GM21619 (cell line): ENCODE data around the gene ADAR.

Experiments
- ATAC-seq: cut with Tn5 transposase; IDR thresholded peaks from one replicate; pipeline ENCODE4 v1.9.1; 2021; ENCODE audit not compliant: unreplicated experiment

ADAR gene

DNA sequence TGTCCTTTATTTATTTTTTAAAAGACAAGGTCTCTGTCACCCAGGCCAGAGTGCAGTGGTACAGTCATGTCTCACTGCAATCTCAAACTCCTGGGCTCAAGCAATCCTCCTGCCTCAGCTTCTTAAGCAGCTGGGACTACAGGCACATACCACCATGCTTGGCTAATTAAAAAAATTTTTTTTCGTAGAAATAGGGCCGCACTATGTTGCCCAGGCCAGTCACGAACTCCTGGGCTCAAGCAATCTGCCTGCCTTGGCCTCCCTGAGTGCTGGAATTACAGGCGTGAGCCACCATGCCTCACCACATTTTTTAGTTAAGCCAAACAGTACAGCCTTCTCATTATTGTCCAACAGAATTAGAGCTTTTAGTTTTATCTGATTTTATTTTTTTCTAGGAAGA, 7.4 kb upstream of the ADAR start:
- no peak for ATAC-seq

DNA sequence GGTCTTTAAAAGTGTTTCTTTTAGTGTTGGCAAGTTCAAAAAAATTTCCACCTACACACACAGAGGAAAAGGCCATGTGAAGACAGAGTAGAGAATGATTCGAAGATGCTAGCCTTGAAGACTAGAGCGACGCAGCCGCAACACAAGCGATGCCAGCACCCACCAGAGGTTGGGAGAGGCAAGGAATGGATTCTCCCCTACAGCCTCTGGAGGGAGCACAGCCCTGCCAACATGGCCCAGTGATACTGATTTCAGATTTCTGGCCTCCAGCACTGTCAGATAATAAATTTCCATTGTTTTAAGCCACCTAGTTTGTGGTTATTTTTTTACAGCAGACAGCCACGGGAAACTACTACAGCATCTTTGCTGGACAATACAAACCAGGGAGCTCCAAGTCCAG, 6.9 kb upstream of the ADAR start:
- no peak for ATAC-seq

DNA sequence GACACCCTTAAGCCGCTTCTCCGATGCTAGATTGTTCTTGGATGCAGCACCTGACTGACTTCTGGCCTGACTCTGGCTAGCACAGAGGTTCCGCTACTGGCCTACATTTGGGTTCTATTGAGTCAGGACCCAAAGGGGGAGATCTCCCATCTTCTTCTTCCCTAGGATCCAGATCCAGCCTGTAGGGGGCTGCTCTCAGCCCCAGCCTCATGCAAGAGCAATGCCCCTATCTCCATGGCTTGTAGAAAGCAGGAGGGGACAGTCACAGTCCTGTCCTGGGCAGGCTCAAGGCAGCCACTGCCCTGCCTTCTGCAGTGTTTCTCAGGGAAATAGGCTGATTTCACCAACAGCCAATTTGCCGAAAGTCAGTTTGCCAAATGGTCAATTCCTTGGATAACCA, 6.3 kb upstream of the ADAR start:
- no peak for ATAC-seq

DNA sequence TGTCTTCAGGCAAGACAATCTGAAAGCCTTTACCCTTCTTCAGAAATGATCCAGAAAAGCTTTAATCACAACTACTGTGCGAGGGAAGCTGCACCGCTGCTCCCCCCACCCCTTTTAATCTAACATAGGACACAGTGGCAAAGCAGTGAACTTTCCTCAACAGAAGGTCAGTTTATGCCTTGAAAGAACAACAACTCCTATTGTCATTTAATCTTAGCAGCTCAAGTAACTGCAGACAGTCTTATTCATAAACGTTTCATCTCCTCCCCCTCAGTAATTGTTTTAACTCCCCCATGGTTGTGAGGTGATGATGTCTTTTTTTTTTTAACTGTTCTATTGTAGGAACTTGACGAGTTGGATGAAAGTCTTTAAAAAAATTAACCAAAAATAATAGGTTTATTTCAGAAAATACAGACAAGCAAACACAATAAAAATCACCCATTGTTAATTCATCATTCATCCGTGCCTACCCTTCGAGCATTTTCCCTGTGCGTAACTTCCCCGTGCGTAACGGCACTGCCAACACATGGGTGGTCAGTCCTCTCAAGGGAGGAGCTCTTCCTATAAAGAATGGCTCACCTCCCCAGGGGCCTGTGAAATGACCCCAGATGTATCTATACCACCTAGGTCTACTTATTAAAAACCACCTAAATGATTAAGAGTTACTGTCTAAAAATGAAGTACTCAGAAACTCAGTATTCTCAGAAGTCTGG, 3.3 kb upstream of the ADAR start:
- ATAC-seq: no peak

DNA sequence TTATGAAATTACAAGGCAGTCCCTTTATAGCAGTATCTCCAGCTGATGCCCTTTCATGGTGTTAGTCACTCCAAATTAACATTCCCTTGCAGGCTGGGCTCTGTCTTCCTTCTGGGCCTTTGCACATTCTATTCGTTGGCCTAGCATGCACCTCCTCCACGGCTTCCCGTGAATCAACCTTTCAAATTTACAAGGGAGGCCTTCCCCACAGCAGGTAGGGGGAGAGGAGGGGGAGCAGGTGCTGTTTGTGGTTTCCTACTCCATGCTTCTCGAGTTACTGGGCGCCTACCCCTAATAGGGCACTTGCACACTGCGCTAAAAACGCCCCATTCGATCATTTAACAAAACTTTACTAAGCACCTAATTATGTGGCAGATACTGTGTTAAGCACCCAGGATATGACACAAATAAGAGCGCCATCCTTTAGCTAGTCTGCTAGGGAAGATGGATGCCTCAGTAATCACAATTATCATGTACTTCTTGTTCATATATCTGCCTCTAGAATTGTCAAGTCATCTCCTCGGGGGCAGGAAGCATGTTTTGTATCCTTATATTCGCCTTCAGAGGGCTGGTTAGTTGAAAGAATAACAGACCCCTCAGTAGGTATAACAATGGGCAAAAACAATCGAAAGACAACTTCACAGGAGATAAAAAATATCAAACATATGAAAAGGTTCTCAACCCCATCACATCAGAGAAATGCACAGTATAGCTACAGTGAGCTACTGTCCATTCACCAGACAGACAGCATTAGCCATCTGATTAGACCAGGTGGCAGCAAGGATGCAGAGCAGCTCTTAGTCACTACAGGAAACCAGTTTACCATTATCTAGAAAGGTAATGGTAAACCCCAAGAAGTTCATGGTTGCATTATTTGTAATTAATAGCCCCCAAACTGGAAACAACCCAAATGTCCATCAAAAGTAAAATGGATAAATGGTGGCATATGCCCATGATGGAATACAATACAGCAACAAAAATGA, 1.7 kb upstream of the ADAR start:
- no peak for ATAC-seq

- ATAC-seq: no peak
Observed at GRCh38 chr1:154608397-154609270, 648 bp upstream of the ADAR start.

- ATAC-seq: peak; percentile 5
Observed at GRCh38 chr1:154607106-154607608, 829 bp downstream of the ADAR start.

GRCh38 chr1:154605534-154605933, 2.5 kb downstream of the ADAR start:
- no peak for ATAC-seq

DNA sequence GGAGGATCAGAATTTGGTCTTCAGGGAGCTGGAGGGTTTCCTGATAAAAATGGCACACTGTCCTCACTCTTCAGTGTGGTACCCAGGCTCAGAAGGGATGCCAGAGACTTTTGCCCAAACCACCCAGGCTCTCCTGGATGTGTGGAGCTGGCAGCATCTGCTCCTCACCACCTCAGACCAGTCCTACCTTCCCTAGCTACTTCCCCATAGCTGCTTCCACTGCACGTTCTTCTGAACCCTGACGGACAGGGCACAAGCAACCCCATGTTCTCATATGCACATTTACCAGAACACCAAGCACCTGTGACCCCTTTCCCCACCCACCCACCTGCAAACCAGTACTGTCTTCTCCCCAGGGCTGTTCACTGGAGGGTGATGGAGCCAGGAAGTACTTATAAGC, 4.7 kb downstream of the ADAR start:
- ATAC-seq: no peak

GRCh38 chr1:154599658-154600057, 8.3 kb downstream of the ADAR start:
- ATAC-seq: no peak

DNA sequence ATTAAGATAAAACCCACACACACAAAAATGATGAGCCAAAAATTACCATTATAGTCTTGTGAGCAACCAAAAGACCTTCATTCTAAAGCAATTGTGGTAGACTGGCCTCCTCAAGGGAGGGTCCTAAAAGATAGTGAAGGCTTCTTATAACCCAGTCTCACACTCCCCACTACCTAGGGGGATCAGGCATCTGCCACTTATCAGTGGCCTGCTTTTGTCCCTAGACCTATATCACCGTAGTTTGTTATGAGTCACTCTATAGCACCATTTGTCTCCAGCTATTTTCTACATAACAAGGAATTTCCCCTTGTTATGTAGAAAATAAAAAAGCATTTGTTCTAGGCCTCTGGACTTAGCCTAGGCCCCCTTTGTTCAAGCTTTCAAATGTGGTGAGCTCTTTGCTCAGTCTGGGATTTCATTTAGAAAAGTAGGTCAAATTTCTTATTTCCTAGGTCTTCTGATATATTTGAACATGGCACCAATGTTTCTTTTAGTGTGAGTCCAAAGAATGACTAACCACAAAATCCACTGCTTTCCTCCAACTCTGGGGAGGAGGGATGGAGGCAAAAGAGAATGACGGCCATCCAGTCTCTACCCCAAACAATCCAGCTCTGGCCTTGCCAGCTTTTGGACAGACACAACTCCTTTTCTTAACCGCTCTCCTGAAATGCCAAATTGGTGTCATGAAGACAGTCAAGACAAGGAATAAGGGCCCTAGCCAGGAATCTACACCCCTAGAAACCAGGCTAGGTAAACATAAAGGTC, 8.9 kb downstream of the ADAR start:
- ATAC-seq: no peak

- ATAC-seq: no peak
Observed at GRCh38 chr1:154595621-154596020, 12.4 kb downstream of the ADAR start.

GRCh38 chr1:154594811-154595210, 13.2 kb downstream of the ADAR start:
- ATAC-seq: no peak

GRCh38 chr1:154593390-154593789, 14.6 kb downstream of the ADAR start:
- ATAC-seq: no peak

DNA sequence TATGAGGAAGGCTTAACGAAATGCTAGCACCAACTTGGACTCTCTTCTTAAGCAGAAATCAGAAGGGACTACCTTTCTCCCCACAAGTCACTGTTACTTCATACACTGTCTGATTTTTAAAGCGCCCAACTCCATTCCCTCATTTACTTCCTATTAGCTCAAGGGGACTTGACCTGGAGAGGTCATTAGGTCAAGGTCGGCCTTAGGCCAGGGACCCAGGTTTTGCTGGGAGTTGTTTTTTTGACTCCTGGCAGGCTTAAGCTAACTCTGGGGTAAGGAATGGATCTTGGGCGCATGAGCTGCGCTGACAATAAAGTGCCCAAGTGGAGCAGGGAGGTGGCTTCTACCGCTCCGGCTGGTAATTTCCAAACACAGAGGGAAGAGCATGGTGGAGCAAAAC, 16.8 kb downstream of the ADAR start:
- no peak for ATAC-seq

- ATAC-seq: no peak
Observed at GRCh38 chr1:154590756-154591155, 17.2 kb downstream of the ADAR start.

GRCh38 chr1:154589780-154590179, 18.2 kb downstream of the ADAR start:
- no peak for ATAC-seq

GRCh38 chr1:154586641-154587040, 21.3 kb downstream of the ADAR start:
- ATAC-seq: no peak

GRCh38 chr1:154586231-154586630, 21.8 kb downstream of the ADAR start:
- ATAC-seq: no peak

DNA sequence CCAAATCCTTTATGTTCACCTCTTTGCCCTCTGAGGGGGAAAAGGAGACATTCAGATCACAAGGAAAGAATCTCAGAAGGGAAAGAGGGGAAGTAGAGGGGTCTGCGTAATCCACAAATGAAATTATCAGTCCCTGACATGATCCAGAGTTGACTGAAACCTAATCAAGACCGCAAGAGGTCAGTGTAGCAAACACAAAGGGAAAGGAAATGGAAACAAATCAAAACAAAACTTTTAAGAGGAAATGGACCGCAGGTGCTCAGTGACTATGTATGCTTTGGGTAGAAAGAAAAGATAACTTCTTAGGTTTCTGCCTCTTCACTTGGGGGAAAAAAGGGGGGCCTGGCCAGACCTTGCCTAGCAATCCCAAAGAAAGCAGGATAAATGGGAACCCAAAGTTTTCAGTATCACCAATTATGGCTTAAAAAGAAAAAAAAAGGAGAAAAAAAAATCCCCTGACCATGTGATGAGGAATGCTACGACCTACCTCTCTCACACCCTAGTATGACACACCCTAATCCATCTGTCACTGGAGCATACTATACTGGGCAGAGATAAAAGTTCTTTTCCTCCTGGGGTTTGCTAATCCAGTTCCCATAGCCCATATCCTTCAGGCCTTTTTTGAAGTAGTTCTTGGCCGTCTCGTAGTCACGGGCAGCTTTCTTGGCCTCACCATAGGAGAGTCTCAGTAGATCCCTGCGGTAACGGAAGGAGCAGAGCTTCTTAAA, 23.6 kb downstream of the ADAR start:
- ATAC-seq: no peak
